CD14-positive monocyte (primary cell): ENCODE measurements around the gene ARFGEF3. TPM values are rescaled to one million over a fixed set of nuclear protein-coding genes. Genes with fewer than 3 reads are reported as not detected.

Experiments used
- DNase-seq, 3 donors: peaks; one replicate each; pipeline ENCODE4 v3.0.0-alpha.2; 2011 to 2022
- H2AFZ ChIP-seq: 2 replicates; pipeline ENCODE4 v1.6.0; 2012; ENCODE audit warnings: mild to moderate bottlenecking, low read depth, low read length, inconsistent platforms; ENCODE audit not compliant: insufficient read depth, poor library complexity, severe bottlenecking
- H3K27ac ChIP-seq, 2 donors: 1 replicate in 1 of 2; 2 replicates in 1 of 2; pipeline ENCODE4 v1.5.1; 2012 to 2013; ENCODE audit warnings: low read length in 2 of 2, control low read depth in 1 of 2, inconsistent platforms in 1 of 2, low read depth in 1 of 2, mild to moderate bottlenecking in 1 of 2
- H3K27me3 ChIP-seq, 2 donors: one replicate each; pipeline versions ENCODE4 v1.6.0 to v1.6.1; 2011 to 2013; ENCODE audit warnings: low read length in 2 of 2; ENCODE audit not compliant: control insufficient read depth in 2 of 2, insufficient read depth in 2 of 2
- H3K36me3 ChIP-seq, 2 donors: replicated peaks in 1 of 2; 1 replicate in 1 of 2; 2 replicates in 1 of 2; pipeline versions ENCODE4 v1.5.1 to v1.6.1; 2012 to 2013; ENCODE audit warnings: low read length in 2 of 2, control low read depth in 1 of 2, inconsistent platforms in 1 of 2, mild to moderate bottlenecking in 1 of 2; ENCODE audit not compliant: insufficient read depth in 2 of 2, control insufficient read depth in 1 of 2
- H3K4me1 ChIP-seq, 2 donors: 1 replicate in 1 of 2; 2 replicates in 1 of 2; pipeline versions ENCODE4 v1.5.1 to v1.6.1; 2012 to 2013; ENCODE audit warnings: low read length in 2 of 2, control low read depth in 1 of 2, inconsistent platforms in 1 of 2, mild to moderate bottlenecking in 1 of 2, moderate library complexity in 1 of 2; ENCODE audit not compliant: insufficient read depth in 2 of 2, control insufficient read depth in 1 of 2
- H3K4me2 ChIP-seq: replicated peaks from 2 replicates; pipeline ENCODE3; 2012; ENCODE audit warnings: low read length, moderate library complexity, mild to moderate bottlenecking; ENCODE audit not compliant: poor library complexity, severe bottlenecking; ENCODE audit errors: extremely low read depth
- H3K4me3 ChIP-seq, 3 experiments: fragments of 200-600 bp in 1 of 3; sonication (generic) in 1 of 3; replicated peaks in 1 of 3; 1 replicate in 2 of 3; 2 replicates in 1 of 3; pipeline ENCODE4 v1.5.1; 2011 to 2013; ENCODE audit warnings: low read length in 3 of 3, mild to moderate bottlenecking in 3 of 3, control low read depth in 2 of 3, low read depth in 2 of 3, inconsistent platforms in 1 of 3, moderate library complexity in 1 of 3
- H3K79me2 ChIP-seq: 2 replicates; pipeline ENCODE4 v1.6.0; 2012; ENCODE audit warnings: mild to moderate bottlenecking, control low read depth, inconsistent platforms, low read length, moderate library complexity; ENCODE audit not compliant: insufficient read depth
- H3K9ac ChIP-seq: 2 replicates; pipeline ENCODE4 v1.6.0; 2017; ENCODE audit warnings: low read length, mild to moderate bottlenecking; ENCODE audit not compliant: insufficient read depth, poor library complexity, severe bottlenecking
- H3K9me3 ChIP-seq, 2 donors: replicated peaks in 1 of 2; 1 replicate in 1 of 2; 2 replicates in 1 of 2; pipeline versions ENCODE4 v1.5.1 to v1.6.1; 2012 to 2013; ENCODE audit warnings: low read length in 2 of 2, control low read depth in 1 of 2; ENCODE audit not compliant: control insufficient read depth in 1 of 2, insufficient read depth in 1 of 2
- H4K20me1 ChIP-seq: 2 replicates; pipeline ENCODE4 v1.6.0; 2012; ENCODE audit warnings: mild to moderate bottlenecking, low read length, control low read depth, moderate library complexity; ENCODE audit not compliant: insufficient read depth
- H3K27ac Mint-ChIP-seq, 7 donors: one replicate each; pipeline ENCODE4 v1.8.0; 2020; ENCODE audit warnings: mild to moderate bottlenecking in 7 of 7, mixed read lengths in 7 of 7, moderate library complexity in 6 of 7, inconsistent platforms in 2 of 7
- H3K27me3 Mint-ChIP-seq, 3 donors: one replicate each; pipeline ENCODE4 v1.8.0; 2021 to 2022; ENCODE audit warnings: low read depth in 3 of 3, mild to moderate bottlenecking in 3 of 3, mixed read lengths in 3 of 3, moderate library complexity in 3 of 3, inconsistent platforms in 1 of 3
- H3K36me3 Mint-ChIP-seq, 2 donors: one replicate each; pipeline ENCODE4 v1.8.0; 2020; ENCODE audit warnings: mixed read lengths in 2 of 2, inconsistent platforms in 1 of 2, mild to moderate bottlenecking in 1 of 2
- H3K4me1 Mint-ChIP-seq: one replicate; pipeline ENCODE4 v1.8.0; 2020; ENCODE audit warnings: mild to moderate bottlenecking, mixed read lengths
- H3K4me3 Mint-ChIP-seq, 2 donors: one replicate each; pipeline ENCODE4 v1.8.0; 2020; ENCODE audit warnings: mild to moderate bottlenecking in 2 of 2, mixed read lengths in 2 of 2, moderate library complexity in 1 of 2
- H3K9me3 Mint-ChIP-seq, 7 donors: one replicate each; pipeline ENCODE4 v1.8.0; 2020 to 2022; ENCODE audit warnings: mixed read lengths in 7 of 7, mild to moderate bottlenecking in 6 of 7, moderate library complexity in 6 of 7, inconsistent platforms in 2 of 7
- CTCF ChIP-seq: fragments of 200-600 bp; IDR thresholded peaks from one replicate; pipeline ENCODE4 v1.8.0; 2022; ENCODE audit warnings: antibody characterized with exemption, mild to moderate bottlenecking
- WGBS: methylation state at CpG from one replicate; pipeline ENCODE4 v1.1.5; 2013; ENCODE audit warnings: missing lambda C conversion rate; ENCODE audit not compliant: insufficient coverage; 5-methylcytosine and 5-hydroxymethylcytosine counted together
- intact Hi-C, 2 donors: fragments of 100-400 bp; cut with micrococcal nuclease; formaldehyde crosslinking; loops; one replicate each; pipeline versions ENCODE4 v1.15.0 to v1.15.1; 2023
- polyA plus RNA-seq, 3 donors: library from polyadenylated mRNA; depleted of rRNA in 1 of 3; unstranded in 2 of 3; stranded (reverse) in 1 of 3; fragments of 300-500 nt in 2 of 3; fragments of >200 nt in 1 of 3; fragmentation: Illumina TruSeq in 2 of 3; gene quantifications; 1 replicate in 2 of 3; 2 replicates in 1 of 3; pipeline ENCODE4 v1.2.3, GENCODE V29; 2012 to 2021
- small RNA-seq: library from RNA; depleted of rRNA; stranded (forward); fragments of <200 nt; gene quantifications from one replicate; pipeline ENCODE3, GENCODE V24; 2012; ENCODE audit warnings: low read depth; ENCODE audit not compliant: insufficient read length

Gene ARFGEF3
- polyA plus RNA-seq, 3 donors, result not detected

DNA sequence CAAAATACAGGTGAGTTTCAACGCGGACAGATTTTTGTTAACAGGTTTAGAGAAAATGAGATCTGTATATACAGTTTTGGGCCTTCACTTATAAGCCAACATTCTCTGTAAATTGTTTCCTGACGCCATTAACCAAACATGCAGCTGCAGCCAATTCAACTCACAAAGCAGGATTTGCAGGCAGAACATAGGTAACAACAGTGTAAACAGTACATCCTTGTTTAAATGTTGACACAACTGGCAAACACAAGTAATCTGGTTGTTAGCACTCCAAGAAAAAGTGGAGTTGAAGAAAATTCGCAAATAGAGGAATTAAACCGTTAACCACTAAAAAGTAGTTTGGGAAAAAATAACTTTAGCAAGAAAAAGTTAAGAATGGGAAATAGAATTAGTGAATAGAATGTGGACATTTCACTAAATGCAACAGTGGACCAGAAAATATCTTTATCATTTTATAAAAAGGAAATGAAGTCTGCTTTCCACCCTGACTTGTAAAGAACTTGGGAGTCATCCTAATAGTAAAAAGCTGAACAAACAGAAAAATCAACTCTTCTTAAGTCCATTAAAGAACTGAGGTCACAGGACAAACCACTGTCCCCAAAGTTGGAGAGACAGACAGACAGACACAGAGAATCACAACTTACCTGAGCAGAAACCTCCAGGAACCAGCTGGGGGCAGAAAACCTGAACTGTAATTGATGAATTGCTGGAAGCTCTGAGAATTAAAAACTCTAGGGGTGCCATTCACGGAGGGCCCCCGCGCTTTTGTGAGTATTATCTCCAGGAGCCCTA lies 226.0 kb downstream of the ARFGEF3 start:
- Mint-ChIP-seq H3K4me3 (no peak overlapping the region), H3K4me1 (peaks cover 7% of the 10 kb centered on the region), H3K27ac (no peak overlapping the region), H3K36me3 (no peaks in the 10 kb centered on the region), H3K27me3 (peaks cover 0 to 2% (median 0%) of the 10 kb centered on the region in 3 donors), H3K9me3 (peaks cover 0 to 2% (median 0%) of the 10 kb centered on the region in 7 donors)
- no peak overlapping the region for H3K9ac ChIP-seq
- no peaks in the 10 kb centered on the region for H4K20me1 ChIP-seq
- 97% methylated on average over 3 of the region's 8 CpGs for WGBS
- no peak overlapping the region for H2AFZ ChIP-seq
- no peak overlapping the region for H3K4me2 ChIP-seq
- intact Hi-C loops, result no loop called here
- no peak overlapping the region for H3K4me3 ChIP-seq
- H3K36me3 ChIP-seq, result no peaks in the 10 kb centered on the region
- H3K27ac ChIP-seq, result no peak overlapping the region
- DNase-seq, result no peak
- H3K27me3 ChIP-seq, result no peaks in the 10 kb centered on the region
- no peaks in the 10 kb centered on the region for H3K4me1 ChIP-seq
- no peaks in the 10 kb centered on the region for H3K9me3 ChIP-seq
- H3K79me2 ChIP-seq, result no peaks in the 10 kb centered on the region
- no peak for TF ChIP-seq CTCF

GRCh38 chr6:138389551-138389950 lies 227.8 kb downstream of the ARFGEF3 start:
- H3K4me3 Mint-ChIP-seq, result no peak overlapping the region
- peaks cover 0 to 2% (median 0%) of the 10 kb centered on the region in 7 donors for H3K9me3 Mint-ChIP-seq
- TF ChIP-seq CTCF, result no peak
- Histone ChIP-seq H3K4me3 (no peak overlapping the region), H3K36me3 (no peaks in the 10 kb centered on the region), H3K27ac (no peak overlapping the region), H3K9ac (no peak overlapping the region), H3K4me1 (peaks cover 10% of the 10 kb centered on the region in 2 donors), H3K79me2 (no peaks in the 10 kb centered on the region), H3K4me2 (no peak overlapping the region), H3K9me3 (no peaks in the 10 kb centered on the region), H3K27me3 (no peaks in the 10 kb centered on the region), H2AFZ (no peak overlapping the region), H4K20me1 (no peaks in the 10 kb centered on the region)
- peaks cover 17% of the 10 kb centered on the region for H3K4me1 Mint-ChIP-seq
- H3K27me3 Mint-ChIP-seq, result peaks cover 0 to 2% (median 0%) of the 10 kb centered on the region in 3 donors
- DNase-seq, result no peak
- H3K36me3 Mint-ChIP-seq, result no peaks in the 10 kb centered on the region
- H3K27ac Mint-ChIP-seq, result peak overlapping the region in 2 of 7 donors; percentile 3 to 18
- WGBS, result 100% methylated on average over 4 of the region's 5 CpGs
- intact Hi-C loops, result no loop called here

Small RNA genes within 50 kb of the gene (small RNA-seq; reads per million reads assigned to genes)
- gene AL031003.1, result not detected

Other genes with a start within 250 kb of the ARFGEF3 start
- not detected for gene PERP, start 54.5 kb upstream of the ARFGEF3 start, polyA plus RNA-seq
- not detected for gene PBOV1, start 56.6 kb downstream of the ARFGEF3 start, polyA plus RNA-seq
- gene SMIM28, start 216.0 kb downstream of the ARFGEF3 start, polyA plus RNA-seq, result not detected
- 10 to 100 TPM; 17.0 to 97.5 (median 96.8) TPM for gene HEBP2, start 242.3 kb downstream of the ARFGEF3 start, polyA plus RNA-seq